Choroid plexus epithelial cell (primary cell): Measurements from ENCODE around the gene MAPK4.

ENCODE experiments used
- DNase-seq: peaks from one replicate; pipeline ENCODE4 v3.0.0-alpha.2; 2010; ENCODE audit warnings: low read depth
- H3K4me3 ChIP-seq: 2 replicates; pipeline ENCODE4 v1.5.1; 2011; ENCODE audit warnings: low read depth, mild to moderate bottlenecking, control low read depth, low read length, moderate library complexity
- CTCF ChIP-seq: conservative IDR thresholded peaks from 2 replicates; pipeline ENCODE4 v1.5.1; 2011; ENCODE audit warnings: low read depth, mild to moderate bottlenecking, control low read depth, inconsistent platforms, low read length, moderate library complexity

The MAPK4 gene

GRCh38 chr18:50748243-50749229 lies 188.6 kb downstream of the MAPK4 start:
- TF ChIP-seq CTCF: no peak
- DNase-seq: peak; percentile 8
- no peak overlapping the region for H3K4me3 ChIP-seq

GRCh38 chr18:50749421-50749820 lies 189.5 kb downstream of the MAPK4 start:
- no peak overlapping the region for H3K4me3 ChIP-seq
- DNase-seq: no peak
- no peak for TF ChIP-seq CTCF

GRCh38 chr18:50749945-50750344 lies 190.1 kb downstream of the MAPK4 start:
- no peak overlapping the region for H3K4me3 ChIP-seq
- DNase-seq: no peak
- TF ChIP-seq CTCF: no peak

GRCh38 chr18:50750546-50750945 lies 190.7 kb downstream of the MAPK4 start:
- no peak for TF ChIP-seq CTCF
- DNase-seq: no peak

GRCh38 chr18:50751490-50751889 lies 191.6 kb downstream of the MAPK4 start:
- DNase-seq: no peak
- TF ChIP-seq CTCF: no peak
- no peak overlapping the region for H3K4me3 ChIP-seq

More at GRCh38 chr18:50750546-50750945, 190.7 kb downstream of the MAPK4 start:
- no peak overlapping the region for H3K4me3 ChIP-seq

GRCh38 chr18:50751947-50752346 lies 192.1 kb downstream of the MAPK4 start:
- no peak for TF ChIP-seq CTCF
- no peak overlapping the region for H3K4me3 ChIP-seq
- DNase-seq: no peak

GRCh38 chr18:50753311-50753710 lies 193.4 kb downstream of the MAPK4 start:
- DNase-seq: no peak
- TF ChIP-seq CTCF: no peak

More at GRCh38 chr18:50753311-50753710, 193.4 kb downstream of the MAPK4 start:
- no peak overlapping the region for H3K4me3 ChIP-seq
